HG02884 (cell line): ENCODE results near the gene POLR3A.

Source experiments
- ATAC-seq: cut with Tn5 transposase; IDR thresholded peaks from one replicate; pipeline ENCODE4 v1.9.1; 2021; ENCODE audit warnings: mild to moderate bottlenecking, moderate library complexity; ENCODE audit not compliant: unreplicated experiment

Gene POLR3A

DNA sequence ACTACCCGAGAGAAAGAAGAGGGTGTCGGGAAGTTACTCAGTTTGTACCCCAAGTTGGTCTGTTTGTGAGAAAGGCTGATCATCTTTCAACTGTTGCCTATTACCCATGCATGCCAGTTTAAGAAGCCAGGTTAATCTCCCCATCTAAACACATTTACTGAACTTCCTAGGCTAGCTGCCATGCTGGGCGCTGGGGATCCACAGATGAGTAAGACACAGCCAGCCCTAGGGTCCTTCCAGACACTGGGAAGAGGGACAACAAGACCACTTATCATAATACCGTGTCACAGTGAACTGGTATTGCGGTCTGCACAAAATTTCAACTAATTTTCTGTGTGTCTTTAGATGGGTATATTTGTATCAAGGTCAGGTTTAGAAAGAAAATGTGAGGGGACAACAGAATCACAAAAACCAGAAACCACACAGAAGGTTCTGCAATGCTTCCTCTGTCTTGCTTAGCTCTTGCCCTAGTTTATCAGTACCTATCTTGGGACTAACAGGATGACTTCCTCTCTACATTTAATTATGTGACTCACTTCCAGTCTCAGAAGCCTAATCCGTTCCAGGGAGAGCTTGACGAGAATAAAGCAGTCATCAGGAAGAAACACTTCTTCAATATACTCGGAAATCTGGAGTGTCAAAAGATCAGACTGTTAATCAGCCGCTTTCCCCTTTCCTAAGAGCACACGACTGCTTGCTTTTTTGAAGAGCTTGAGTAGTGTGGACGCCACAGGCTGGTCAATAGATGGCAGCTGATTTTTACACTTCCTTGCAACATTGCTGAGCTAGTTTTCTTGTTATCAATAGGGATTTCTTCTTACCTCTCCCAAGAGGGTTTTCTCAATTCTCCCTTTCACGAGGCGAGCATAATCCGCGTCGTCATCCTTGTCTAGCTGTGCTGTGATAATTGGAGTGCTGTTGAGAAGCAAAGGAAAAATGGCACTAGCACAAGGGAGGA lies 45.7 kb downstream of the POLR3A start:
- ATAC-seq = no peak

GRCh38 chr10:77981281-77981680 lies 48.0 kb downstream of the POLR3A start:
- ATAC-seq = no peak

DNA sequence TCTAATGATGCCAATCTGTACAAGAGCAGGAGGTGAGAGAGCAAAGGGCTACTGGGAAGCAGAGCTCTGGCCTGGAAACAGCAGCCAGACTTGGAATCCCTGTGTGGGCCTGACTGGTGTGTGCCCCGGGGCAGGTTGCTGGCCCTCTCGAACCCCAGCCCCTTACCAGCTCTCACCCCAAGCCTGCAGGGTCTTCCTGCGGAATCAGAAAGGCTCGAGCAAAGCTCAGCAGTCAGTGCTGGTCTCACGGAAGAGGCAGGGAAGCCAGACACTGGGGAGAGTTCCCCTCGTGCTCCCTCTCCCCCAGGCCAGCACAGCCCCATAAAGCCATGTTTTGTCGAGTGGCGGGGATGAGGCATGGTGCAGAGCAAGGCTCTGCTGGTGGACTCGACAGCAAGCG lies 50.1 kb downstream of the POLR3A start:
- no peak for ATAC-seq

GRCh38 chr10:77978360-77978759 lies 51.0 kb downstream of the POLR3A start:
- ATAC-seq = no peak

DNA sequence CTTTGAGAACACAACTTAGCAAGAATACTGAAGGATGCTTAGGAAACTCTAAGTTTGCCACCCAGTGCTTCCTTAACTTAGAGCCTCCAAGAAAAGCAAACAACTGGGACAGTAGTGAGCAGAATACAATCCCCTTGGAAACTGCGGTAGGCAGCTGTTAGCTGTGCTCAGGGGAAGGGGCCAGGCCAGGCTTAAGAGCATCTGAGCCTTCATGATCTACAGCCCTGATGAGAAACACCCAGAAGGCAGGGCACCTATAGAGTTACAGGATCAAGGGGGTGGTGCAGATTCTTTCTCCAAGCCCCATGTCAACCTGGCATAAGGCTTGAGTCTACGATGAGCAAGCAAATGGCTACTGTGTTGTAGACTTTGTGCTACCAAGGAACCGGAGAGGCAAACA lies 51.4 kb downstream of the POLR3A start:
- ATAC-seq = no peak

- ATAC-seq = no peak
Observed at GRCh38 chr10:77977016-77977415, 52.3 kb downstream of the POLR3A start.

DNA sequence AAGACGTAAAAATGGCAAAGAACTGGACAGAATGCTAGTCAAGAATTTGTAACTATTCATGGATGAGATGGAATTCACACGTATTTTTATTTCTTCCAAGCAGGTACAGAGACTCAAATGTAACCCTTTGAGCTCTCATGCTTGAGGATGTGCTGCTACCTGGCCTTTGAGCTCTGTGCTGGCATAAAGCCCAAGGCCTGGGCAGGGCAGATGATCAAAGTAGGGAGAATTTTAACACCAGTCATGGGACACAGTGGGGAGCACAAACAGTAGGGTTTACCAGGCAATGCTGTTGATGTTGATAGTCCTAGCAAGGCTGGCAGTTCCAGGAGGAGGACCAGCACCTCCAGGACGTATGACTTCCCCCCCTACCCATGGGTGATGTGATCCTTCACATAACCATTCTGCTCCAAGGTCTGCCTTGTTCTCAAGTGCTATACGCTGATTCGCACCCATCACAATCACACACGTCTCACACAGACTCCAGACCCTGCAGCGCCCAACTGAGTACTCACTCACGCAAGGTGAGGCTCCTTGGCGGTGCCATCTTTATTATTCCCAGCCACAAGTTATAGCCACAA lies 54.1 kb downstream of the POLR3A start:
- no peak for ATAC-seq

DNA sequence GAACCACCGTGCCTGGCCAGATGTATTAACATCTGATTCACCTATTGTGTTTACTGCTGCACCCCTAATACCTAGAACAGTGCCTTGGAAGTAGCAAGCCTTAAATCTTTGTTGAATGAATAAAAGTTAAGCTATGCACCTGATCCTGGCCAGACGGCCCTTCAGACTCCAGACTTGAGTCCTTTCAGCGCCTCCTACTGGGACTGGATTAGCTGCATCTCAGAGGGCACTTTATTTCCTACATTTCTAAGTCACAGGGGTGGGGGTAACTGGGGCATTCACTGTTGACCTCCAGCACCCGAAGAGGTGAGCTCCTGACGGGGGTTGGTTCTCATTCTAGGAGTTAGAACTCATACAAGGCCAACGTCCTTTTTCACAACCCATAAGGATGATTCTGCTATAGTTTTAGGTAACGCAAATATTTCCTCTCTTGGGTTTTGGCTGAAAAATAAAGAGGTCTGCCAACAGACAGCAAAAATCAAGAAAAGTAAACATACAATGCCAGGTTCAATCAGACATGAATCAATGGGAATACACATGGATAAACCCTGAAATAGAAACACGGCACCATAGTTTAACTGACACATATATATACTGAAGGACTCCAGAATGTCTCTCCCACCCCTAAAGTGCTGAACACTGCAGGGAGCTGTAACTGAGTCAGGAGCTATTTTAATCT lies 54.8 kb downstream of the POLR3A start:
- no peak for ATAC-seq

- no peak for ATAC-seq
Observed at GRCh38 chr10:77973276-77973675, 56.0 kb downstream of the POLR3A start.

GRCh38 chr10:77972148-77972547 lies 57.2 kb downstream of the POLR3A start:
- no peak for ATAC-seq

DNA sequence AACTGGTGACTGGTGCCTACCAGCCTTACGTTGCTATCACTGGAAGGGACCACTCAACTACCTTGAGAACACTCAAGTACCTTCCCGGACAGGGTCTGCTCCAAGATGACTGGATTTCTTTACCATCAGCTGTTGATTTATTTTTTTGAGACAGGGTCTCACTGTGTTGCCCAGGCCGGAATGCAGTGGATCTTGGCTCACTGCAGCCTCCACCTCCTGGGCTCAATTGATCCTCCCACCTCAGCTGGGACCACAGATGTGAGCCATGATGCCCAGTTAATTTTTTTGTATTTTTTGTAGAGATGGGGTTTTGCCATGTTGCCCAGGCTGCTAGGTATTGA lies 57.5 kb downstream of the POLR3A start:
- no peak for ATAC-seq

DNA sequence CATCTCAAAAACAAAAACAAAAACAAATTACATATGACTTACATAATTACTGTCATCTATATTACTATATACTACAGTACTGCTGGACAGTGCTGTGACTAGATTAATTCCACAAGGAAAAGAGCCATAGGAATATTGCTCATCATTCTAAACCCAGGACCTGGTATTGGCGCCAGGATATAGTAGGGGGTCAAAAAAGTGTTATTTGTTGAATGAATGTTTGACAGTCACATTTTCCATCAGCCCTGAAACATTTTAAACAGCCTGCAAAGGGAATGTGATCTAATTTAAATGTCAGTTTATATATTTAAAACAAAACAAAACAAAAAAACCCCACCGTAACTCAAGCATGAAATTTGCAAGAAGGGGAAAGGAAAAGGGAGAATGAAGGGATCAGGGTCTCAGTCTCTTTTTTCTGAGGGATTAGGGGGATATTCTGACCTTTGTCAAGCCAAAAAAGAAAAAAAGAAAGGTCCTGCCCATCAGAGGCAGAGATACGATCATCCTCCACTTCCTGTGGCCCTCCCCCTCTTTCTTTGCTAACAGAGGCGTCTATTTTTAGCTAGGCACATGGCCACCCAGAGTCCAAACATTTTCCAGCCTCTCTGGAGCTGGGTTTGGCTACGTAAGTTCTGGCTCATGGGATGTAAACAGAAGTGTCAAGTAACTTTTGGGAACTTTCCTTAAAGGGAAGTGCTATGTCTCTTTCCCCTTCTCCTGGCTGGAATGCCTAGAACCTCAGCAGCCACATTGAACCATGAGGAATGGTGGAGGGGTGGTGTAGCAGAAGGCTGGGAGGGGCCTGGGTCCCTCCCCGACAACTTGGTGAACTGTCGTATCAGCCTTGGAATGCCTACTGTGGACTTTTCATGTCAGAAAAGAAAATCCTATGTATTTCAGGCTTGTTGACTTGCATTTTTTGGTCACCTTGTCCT lies 58.2 kb downstream of the POLR3A start:
- no peak for ATAC-seq

DNA sequence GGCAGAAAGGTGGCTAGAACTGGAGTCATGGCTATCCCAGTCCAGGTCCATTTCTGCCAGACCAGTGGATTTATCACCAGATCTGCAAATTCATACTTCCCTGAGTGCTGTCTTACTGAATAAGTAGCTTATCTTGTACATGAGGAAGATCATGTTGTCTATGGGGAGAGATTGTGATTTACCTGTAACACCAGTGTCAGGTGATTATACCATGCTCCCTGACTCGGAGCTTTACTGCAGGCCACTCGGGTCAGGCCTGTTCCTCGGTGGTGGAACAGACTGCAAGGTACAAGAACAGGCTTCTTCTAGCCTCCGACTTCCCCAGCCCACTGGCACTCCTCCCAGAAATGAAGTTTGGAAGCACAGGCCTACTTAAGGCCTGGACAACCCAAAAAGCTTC lies 60.2 kb downstream of the POLR3A start:
- no peak for ATAC-seq

GRCh38 chr10:77967611-77968022 lies 61.7 kb downstream of the POLR3A start:
- no peak for ATAC-seq

DNA sequence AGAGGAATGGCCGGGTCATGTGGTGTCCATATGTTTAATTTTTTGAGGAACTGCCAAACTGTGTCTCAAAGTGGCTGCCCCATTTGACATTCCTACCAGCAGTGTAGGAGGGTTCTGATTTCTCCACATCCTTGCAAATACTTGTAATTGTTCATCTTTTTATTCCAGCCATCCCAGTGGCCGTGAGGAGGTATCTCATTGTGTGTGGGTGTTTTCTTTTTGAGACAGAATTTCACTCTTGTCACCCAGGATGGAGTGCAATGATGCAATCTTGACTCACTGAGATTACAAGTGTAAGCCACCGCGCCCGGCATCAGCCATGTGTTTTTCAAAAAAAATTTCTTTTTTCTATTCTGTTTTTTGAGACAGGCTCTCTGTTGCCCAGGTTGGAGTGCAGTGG lies 64.0 kb downstream of the POLR3A start:
- no peak for ATAC-seq

DNA sequence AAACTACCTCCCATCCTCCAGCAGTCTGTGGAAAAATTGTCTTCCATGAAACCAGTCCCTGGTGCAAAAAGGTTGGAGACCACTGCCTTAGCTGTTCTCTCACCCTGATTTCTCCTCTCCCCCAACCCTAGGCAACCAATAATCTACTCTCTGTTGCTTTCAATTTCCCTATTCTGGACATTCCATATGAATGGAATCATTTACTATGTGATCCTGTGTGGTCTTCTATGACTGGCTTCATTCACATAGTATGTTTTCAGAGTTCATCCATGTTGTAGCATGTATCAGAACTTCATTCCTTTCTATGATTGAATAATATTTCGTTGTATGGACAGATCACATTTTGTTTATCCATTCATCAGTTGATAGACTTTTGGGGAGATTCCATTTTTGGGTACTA lies 64.5 kb downstream of the POLR3A start:
- no peak for ATAC-seq

DNA sequence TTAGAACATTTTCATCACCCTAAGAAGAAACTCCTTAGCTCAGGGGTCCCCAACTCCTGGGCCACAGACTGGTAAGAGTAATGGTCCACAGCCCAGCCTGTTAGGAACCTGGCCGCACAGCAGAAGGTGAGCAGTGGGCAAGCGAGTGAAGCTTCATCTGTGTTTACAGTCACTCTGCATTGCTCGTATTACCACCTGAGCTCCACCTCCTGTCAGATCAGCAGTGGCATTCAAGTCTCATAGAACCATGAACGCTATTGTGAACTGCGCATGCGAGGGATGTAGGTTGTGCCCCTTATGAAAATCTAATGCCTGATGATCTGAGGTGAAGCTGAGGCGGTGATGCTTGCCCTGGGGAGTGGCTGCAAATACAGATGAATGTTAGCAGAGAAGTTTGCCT lies 65.4 kb downstream of the POLR3A start:
- ATAC-seq = no peak

GRCh38 chr10:77962350-77963146 lies 66.8 kb downstream of the POLR3A start:
- no peak for ATAC-seq

GRCh38 chr10:77961668-77962067 lies 67.6 kb downstream of the POLR3A start:
- no peak for ATAC-seq

DNA sequence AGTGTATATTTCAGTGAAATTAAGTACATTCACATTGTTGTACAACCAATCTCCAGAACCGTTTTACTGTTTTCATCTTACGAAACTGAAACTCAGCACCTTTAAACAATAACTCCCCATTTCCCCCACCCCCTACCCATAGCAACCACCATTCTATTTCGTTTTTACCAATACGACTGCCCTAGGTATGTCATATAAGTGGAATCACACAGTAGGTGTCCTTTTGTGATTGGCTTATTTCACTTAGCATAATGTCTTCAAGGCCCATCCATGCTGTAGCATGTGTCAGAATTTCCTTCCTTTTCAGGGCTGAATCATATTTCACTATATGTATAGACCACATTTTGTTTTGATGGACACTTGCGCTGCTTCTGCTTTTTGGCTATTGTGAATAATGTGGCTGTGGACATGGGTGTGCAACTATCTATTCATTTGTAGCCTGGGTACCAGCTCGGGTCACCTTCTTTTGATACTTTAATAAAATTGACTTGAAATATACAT lies 68.4 kb downstream of the POLR3A start:
- no peak for ATAC-seq
